ENCODE measurements around the gene UBQLN4.

UBQLN4 gene

DNA sequence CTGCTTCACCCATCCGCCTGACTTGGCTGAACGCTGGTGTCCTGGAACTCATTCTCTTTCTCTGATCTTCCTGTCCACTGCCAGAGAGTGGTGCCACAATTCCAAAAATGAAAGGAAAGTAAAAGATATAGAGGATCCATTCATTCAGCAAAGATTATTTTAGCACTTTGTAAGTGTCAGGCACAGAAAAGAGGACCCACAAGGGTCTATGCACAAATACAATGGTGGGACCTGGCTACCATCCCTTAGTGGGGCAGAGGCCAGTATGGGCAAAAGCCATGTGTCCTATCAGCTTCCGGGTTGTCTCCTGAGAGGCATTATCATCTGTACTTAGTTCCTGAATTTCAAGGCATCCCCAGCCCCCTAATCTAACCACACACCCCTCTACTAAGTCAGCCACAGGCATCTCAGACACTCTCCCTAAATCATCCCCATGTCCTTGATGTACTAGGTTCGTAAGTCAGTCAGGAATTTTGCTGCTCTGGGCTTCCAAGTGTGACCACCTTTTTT, 51.9 kb downstream of the UBQLN4 start:
- no peaks in the 10 kb centered on the region for H3K9me3 ChIP-seq (ENCODE audit: control insufficient read depth, low read length)
- H3K36me3 ChIP-seq (ENCODE audit: control insufficient read depth, insufficient read depth, low read length): peaks cover 1% of the 10 kb centered on the region
- H3K4me3 ChIP-seq (ENCODE audit: insufficient read depth, low read depth, low read length, poor library complexity, severe bottlenecking): no peak overlapping the region
- no peak for DNase-seq
- peaks cover 10% of the 10 kb centered on the region for H3K4me1 ChIP-seq (ENCODE audit: control insufficient read depth, insufficient read depth, low read length, poor library complexity, severe bottlenecking)
- no peaks in the 10 kb centered on the region for H3K27me3 ChIP-seq (replicated peaks; ENCODE audit: control insufficient read depth, insufficient read depth, low read length, poor library complexity, severe bottlenecking)
- no peak overlapping the region for H3K27ac ChIP-seq (ENCODE audit: insufficient read depth, low read length, poor library complexity, severe bottlenecking)

DNA sequence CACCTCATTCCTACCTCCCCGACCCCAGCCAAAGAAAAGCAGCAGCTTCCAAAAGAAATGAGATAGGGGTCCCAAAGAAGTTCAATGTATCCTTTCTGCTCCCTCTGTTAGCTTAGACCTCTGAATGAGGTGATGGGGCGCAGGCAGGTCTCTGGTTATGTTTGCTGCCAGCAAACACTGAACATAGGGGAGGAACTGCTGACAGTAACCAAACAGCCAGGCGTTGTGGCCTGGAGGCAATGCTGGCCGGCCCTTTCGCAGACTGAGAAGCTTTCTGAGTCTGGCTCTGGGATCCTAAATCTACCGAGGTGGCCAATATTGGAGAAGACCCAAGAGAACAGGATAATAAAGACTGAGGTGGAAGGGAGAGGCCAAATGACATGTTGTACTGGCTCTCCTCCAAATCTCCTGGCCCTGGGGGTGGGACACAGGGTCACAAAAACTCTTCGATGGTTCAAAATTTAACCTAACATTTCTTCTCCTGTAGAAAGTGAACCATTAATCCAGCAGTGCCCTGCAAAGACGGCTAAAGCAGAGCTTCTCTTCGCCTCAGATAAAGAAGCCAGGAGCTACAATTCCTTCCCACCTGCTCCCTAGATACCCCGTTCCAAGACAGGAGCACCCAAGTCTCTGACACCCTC, 52.5 kb downstream of the UBQLN4 start:
- Histone ChIP-seq H3K27ac (ENCODE audit: insufficient read depth, low read length, poor library complexity, severe bottlenecking) (no peak overlapping the region), H3K4me3 (ENCODE audit: insufficient read depth, low read depth, low read length, poor library complexity, severe bottlenecking) (no peak overlapping the region), H3K4me1 (ENCODE audit: control insufficient read depth, insufficient read depth, low read length, poor library complexity, severe bottlenecking) (peaks cover 10% of the 10 kb centered on the region), H3K27me3 (replicated peaks; ENCODE audit: control insufficient read depth, insufficient read depth, low read length, poor library complexity, severe bottlenecking) (no peaks in the 10 kb centered on the region), H3K36me3 (ENCODE audit: control insufficient read depth, insufficient read depth, low read length) (no peaks in the 10 kb centered on the region), H3K9me3 (ENCODE audit: control insufficient read depth, low read length) (no peaks in the 10 kb centered on the region)
- DNase-seq: no peak

GRCh38 chr1:155999964-156000363, 53.6 kb downstream of the UBQLN4 start:
- H3K9me3 ChIP-seq (ENCODE audit: control insufficient read depth, low read length): no peaks in the 10 kb centered on the region

GRCh38 chr1:155996166-155996565, 57.4 kb downstream of the UBQLN4 start:
- Histone ChIP-seq H3K27ac (ENCODE audit: insufficient read depth, low read length, poor library complexity, severe bottlenecking) (no peak overlapping the region), H3K27me3 (replicated peaks; ENCODE audit: control insufficient read depth, insufficient read depth, low read length, poor library complexity, severe bottlenecking) (no peaks in the 10 kb centered on the region), H3K36me3 (ENCODE audit: control insufficient read depth, insufficient read depth, low read length) (no peaks in the 10 kb centered on the region), H3K4me3 (ENCODE audit: insufficient read depth, low read depth, low read length, poor library complexity, severe bottlenecking) (no peak overlapping the region), H3K4me1 (ENCODE audit: control insufficient read depth, insufficient read depth, low read length, poor library complexity, severe bottlenecking) (no peaks in the 10 kb centered on the region), H3K9me3 (ENCODE audit: control insufficient read depth, low read length) (no peaks in the 10 kb centered on the region)
- no peak for DNase-seq

More at GRCh38 chr1:155999964-156000363, 53.6 kb downstream of the UBQLN4 start:
- peaks cover 5% of the 10 kb centered on the region for H3K4me1 ChIP-seq (ENCODE audit: control insufficient read depth, insufficient read depth, low read length, poor library complexity, severe bottlenecking)
- DNase-seq: no peak
- no peaks in the 10 kb centered on the region for H3K36me3 ChIP-seq (ENCODE audit: control insufficient read depth, insufficient read depth, low read length)
- no peak overlapping the region for H3K4me3 ChIP-seq (ENCODE audit: insufficient read depth, low read depth, low read length, poor library complexity, severe bottlenecking)
- no peak overlapping the region for H3K27ac ChIP-seq (ENCODE audit: insufficient read depth, low read length, poor library complexity, severe bottlenecking)
- H3K27me3 ChIP-seq (replicated peaks; ENCODE audit: control insufficient read depth, insufficient read depth, low read length, poor library complexity, severe bottlenecking): no peaks in the 10 kb centered on the region

- Histone ChIP-seq H3K27me3 (replicated peaks; ENCODE audit: control insufficient read depth, insufficient read depth, low read length, poor library complexity, severe bottlenecking) (no peaks in the 10 kb centered on the region), H3K9me3 (ENCODE audit: control insufficient read depth, low read length) (no peaks in the 10 kb centered on the region), H3K36me3 (ENCODE audit: control insufficient read depth, insufficient read depth, low read length) (no peaks in the 10 kb centered on the region), H3K4me1 (ENCODE audit: control insufficient read depth, insufficient read depth, low read length, poor library complexity, severe bottlenecking) (peaks cover 9% of the 10 kb centered on the region), H3K27ac (ENCODE audit: insufficient read depth, low read length, poor library complexity, severe bottlenecking) (no peak overlapping the region), H3K4me3 (ENCODE audit: insufficient read depth, low read depth, low read length, poor library complexity, severe bottlenecking) (no peak overlapping the region)
- DNase-seq: no peak
These were observed 60.0 kb downstream of the UBQLN4 start for GRCh38 chr1:155993595-155993994.

DNA sequence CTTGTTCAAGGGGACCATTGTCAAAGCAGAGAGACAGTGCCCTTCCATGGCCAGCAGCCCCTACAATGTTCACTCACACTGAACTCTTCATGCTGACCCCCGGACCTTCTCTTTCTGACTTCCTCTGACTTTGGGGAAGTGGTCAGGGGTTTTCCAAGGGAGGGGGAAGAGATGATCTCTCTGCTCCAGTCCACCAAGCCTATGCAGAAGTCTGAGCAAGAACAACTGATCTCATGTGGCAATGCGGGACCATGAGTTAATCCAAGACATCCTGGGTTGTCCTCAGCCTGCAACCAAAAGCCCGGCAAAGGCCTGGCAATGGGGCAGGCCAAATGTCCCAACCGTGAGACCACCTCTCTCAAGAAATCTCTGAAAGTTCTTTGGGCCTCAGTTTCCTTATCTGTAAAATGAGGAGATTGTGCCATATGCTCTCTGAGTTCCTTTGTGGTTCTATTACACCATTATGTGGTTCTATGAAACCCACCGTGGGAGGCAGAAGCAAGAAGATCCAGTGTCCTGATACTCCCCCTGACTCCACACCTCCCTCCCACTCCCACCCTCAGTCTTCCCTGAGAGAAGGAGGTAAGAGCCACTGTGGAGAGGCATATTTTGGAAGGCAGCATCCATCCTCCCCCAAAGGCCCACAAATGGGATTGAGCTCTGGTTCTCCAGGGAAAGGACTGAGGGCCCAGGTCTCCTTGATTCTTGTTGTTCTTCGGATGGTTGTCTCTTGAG, 63.4 kb downstream of the UBQLN4 start:
- Histone ChIP-seq H3K9me3 (ENCODE audit: control insufficient read depth, low read length) (no peaks in the 10 kb centered on the region), H3K4me3 (ENCODE audit: insufficient read depth, low read depth, low read length, poor library complexity, severe bottlenecking) (no peak overlapping the region), H3K36me3 (ENCODE audit: control insufficient read depth, insufficient read depth, low read length) (no peaks in the 10 kb centered on the region), H3K27me3 (replicated peaks; ENCODE audit: control insufficient read depth, insufficient read depth, low read length, poor library complexity, severe bottlenecking) (no peaks in the 10 kb centered on the region), H3K4me1 (ENCODE audit: control insufficient read depth, insufficient read depth, low read length, poor library complexity, severe bottlenecking) (peaks cover 9% of the 10 kb centered on the region), H3K27ac (ENCODE audit: insufficient read depth, low read length, poor library complexity, severe bottlenecking) (no peak overlapping the region)
- DNase-seq: no peak

DNA sequence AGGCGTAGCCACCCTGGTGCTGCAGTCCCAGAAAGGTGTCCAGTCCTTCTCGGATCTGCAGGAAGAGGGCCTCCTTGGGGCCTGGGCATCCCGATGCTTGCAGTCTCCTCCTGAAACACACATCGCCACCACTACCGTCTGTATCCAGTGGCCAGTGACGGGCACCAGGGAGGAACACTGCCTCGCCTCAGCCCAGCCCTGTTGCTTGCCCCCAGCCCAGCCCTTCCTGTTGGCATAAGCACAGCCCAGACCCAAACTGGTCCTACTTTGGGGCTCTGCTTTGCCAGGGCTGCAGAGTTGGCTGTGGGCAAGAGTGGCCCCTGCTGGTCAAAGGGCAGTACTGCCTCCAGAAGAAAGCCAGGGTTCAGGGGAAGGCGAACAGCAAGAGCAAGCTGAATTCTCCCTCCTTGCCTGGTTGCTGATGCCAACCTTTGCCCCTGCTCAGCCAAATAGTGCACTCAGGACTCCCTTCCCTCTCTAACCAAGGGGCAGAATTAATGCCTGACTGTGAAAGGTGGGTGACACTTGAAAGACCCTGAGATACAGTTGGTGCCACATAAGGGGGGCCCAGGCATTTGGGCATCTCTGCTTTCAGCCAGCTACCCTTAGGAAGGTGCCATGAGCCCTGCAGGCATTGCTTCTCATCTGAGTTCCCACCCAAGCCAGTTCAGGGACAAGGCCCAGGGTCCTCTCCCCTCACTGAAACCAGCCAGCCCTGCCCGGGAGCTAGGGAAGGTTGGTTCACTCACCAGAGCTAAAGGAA, 64.2 kb downstream of the UBQLN4 start:
- H3K4me3 ChIP-seq (ENCODE audit: insufficient read depth, low read depth, low read length, poor library complexity, severe bottlenecking): no peak overlapping the region

More for the DNA sequence above, 64.2 kb downstream of the UBQLN4 start:
- H3K4me1 ChIP-seq (ENCODE audit: control insufficient read depth, insufficient read depth, low read length, poor library complexity, severe bottlenecking): peaks cover 9% of the 10 kb centered on the region
- no peaks in the 10 kb centered on the region for H3K36me3 ChIP-seq (ENCODE audit: control insufficient read depth, insufficient read depth, low read length)
- H3K27ac ChIP-seq (ENCODE audit: insufficient read depth, low read length, poor library complexity, severe bottlenecking): no peak overlapping the region
- no peaks in the 10 kb centered on the region for H3K9me3 ChIP-seq (ENCODE audit: control insufficient read depth, low read length)
- H3K27me3 ChIP-seq (replicated peaks; ENCODE audit: control insufficient read depth, insufficient read depth, low read length, poor library complexity, severe bottlenecking): no peaks in the 10 kb centered on the region
- peak; percentile 61 to 68 (median 62) for DNase-seq
